SW480 (cell line): Measurements from ENCODE around the gene SPINDOC.
A peak's percentile ranks its signal among the peaks of the same experiment; 100 is the strongest.
"Not testable (repeated sequence)": the region's sequence is repeated elsewhere in the genome, so short reads cannot be mapped to it uniquely, and the experiment has no call there.

Experiments used
- DNase-seq: peaks from one replicate; pipeline ENCODE4 v3.0.0-alpha.2; 2016; ENCODE audit warnings: low spot score

The SPINDOC gene

GRCh38 chr11:63785823-63786222, 27.4 kb upstream of the SPINDOC start:
- no peak for DNase-seq

GRCh38 chr11:63791495-63792167, 21.6 kb upstream of the SPINDOC start:
- no peak for DNase-seq

- DNase-seq: no peak
Measured at GRCh38 chr11:63793161-63793560, 20.1 kb upstream of the SPINDOC start.

- DNase-seq: no peak
Measured at GRCh38 chr11:63795066-63795465, 18.2 kb upstream of the SPINDOC start.

GRCh38 chr11:63800921-63801320, 12.3 kb upstream of the SPINDOC start:
- DNase-seq: no peak

- DNase-seq: peak; percentile 79
Measured at GRCh38 chr11:63802637-63803414, 10.4 kb upstream of the SPINDOC start.

- DNase-seq: no peak
Measured at GRCh38 chr11:63804259-63804658, 9.0 kb upstream of the SPINDOC start.

- DNase-seq: no peak
Measured at GRCh38 chr11:63805844-63806415, 7.3 kb upstream of the SPINDOC start.

- DNase-seq: not testable (repeated sequence)
Measured at GRCh38 chr11:63810383-63810782, 2.9 kb upstream of the SPINDOC start.

- DNase-seq: no peak
Measured at GRCh38 chr11:63811522-63811921, 1.7 kb upstream of the SPINDOC start.

- peak; percentile 39 for DNase-seq
Measured at GRCh38 chr11:63813563-63814382, 517 bp downstream of the SPINDOC start.

- DNase-seq: no peak
Measured at GRCh38 chr11:63814383-63814736, 1.1 kb downstream of the SPINDOC start.

GRCh38 chr11:63816166-63816565, 2.9 kb downstream of the SPINDOC start:
- no peak for DNase-seq

GRCh38 chr11:63816732-63817131, 3.5 kb downstream of the SPINDOC start:
- DNase-seq: no peak

- DNase-seq: no peak
Measured at GRCh38 chr11:63817758-63818498, 4.7 kb downstream of the SPINDOC start.

GRCh38 chr11:63818609-63819008, 5.4 kb downstream of the SPINDOC start:
- DNase-seq: no peak

- DNase-seq: no peak
Measured at GRCh38 chr11:63821411-63821810, 8.2 kb downstream of the SPINDOC start.

- DNase-seq: no peak
Measured at GRCh38 chr11:63826471-63827190, 13.4 kb downstream of the SPINDOC start.

- DNase-seq: peak; percentile 43
Measured at GRCh38 chr11:63829823-63830489, 16.7 kb downstream of the SPINDOC start.

GRCh38 chr11:63831326-63831725, 18.1 kb downstream of the SPINDOC start:
- DNase-seq: no peak
